HG03196 (cell line): ENCODE data around the gene RNASE11.
"Not testable (repeated sequence)": the region's sequence is repeated elsewhere in the genome, so short reads cannot be mapped to it uniquely, and the experiment has no call there.

ENCODE experiments used
- ATAC-seq: cut with Tn5 transposase; IDR thresholded peaks from one replicate; pipeline ENCODE4 v1.9.1; 2021; ENCODE audit not compliant: unreplicated experiment

The RNASE11 gene

GRCh38 chr14:20587489-20588154 is at the start of gene RNASE11:
TSS of gene RNASE11 (minus strand) at chr14:20588001.
- ATAC-seq, result no peak

- peak; percentile 71 for ATAC-seq
Measured at GRCh38 chr14:20632831-20633691, 45.3 kb upstream of the RNASE11 start.

- no peak for ATAC-seq
Measured at GRCh38 chr14:20632448-20632830, 44.6 kb upstream of the RNASE11 start.

- no peak for ATAC-seq
Measured at GRCh38 chr14:20631880-20632389, 44.1 kb upstream of the RNASE11 start.

GRCh38 chr14:20631023-20631879 is 43.5 kb upstream of the RNASE11 start:
- no peak for ATAC-seq

- ATAC-seq, result no peak
Measured at GRCh38 chr14:20630340-20631022, 42.7 kb upstream of the RNASE11 start.

GRCh38 chr14:20628063-20628854 is 40.5 kb upstream of the RNASE11 start:
- no peak for ATAC-seq

- no peak for ATAC-seq
Measured at GRCh38 chr14:20627346-20628027, 39.7 kb upstream of the RNASE11 start.

- no peak for ATAC-seq
Measured at GRCh38 chr14:20626274-20626673, 38.5 kb upstream of the RNASE11 start.

GRCh38 chr14:20624495-20625070 is 36.8 kb upstream of the RNASE11 start:
- ATAC-seq, result peak; percentile 38

- ATAC-seq, result no peak
Measured at GRCh38 chr14:20623798-20624197, 36.0 kb upstream of the RNASE11 start.

GRCh38 chr14:20622816-20623291 is 35.1 kb upstream of the RNASE11 start:
- ATAC-seq, result no peak

- ATAC-seq, result no peak
Measured at GRCh38 chr14:20620798-20621478, 33.1 kb upstream of the RNASE11 start.

- not testable (repeated sequence) for ATAC-seq
Measured at GRCh38 chr14:20619688-20620087, 31.9 kb upstream of the RNASE11 start.

- ATAC-seq, result no peak
Measured at GRCh38 chr14:20618271-20618749, 30.5 kb upstream of the RNASE11 start.

GRCh38 chr14:20617138-20618003 is 29.6 kb upstream of the RNASE11 start:
- peak; percentile 32 for ATAC-seq

GRCh38 chr14:20615996-20616395 is 28.2 kb upstream of the RNASE11 start:
- no peak for ATAC-seq
